ENCODE results near the gene FOXN1. TPM values are rescaled to one million over a fixed set of nuclear protein-coding genes. Genes with fewer than 3 reads are reported as not detected.
A peak's percentile ranks its signal among the peaks of the same experiment; 100 is the strongest.

The FOXN1 gene
- polyA plus RNA-seq, 2 of the 4 experiments (the other 2 are of a cell fraction) = not detected

- ChIA-PET CTCF (interaction anchor here (1.0 to 12.8 kb wide), 8 partner anchors 8 to 300 kb away, joined by 3 to 188 read pairs (median 12); no protein-coding TSS in a partner anchor), POLR2A (no interaction called here)
- ATAC-seq (no peak), FAIRE-seq (no peak), DNase-seq (ENCODE audit: low read depth in 1 of 2, low spot score in 1 of 2) (no peak)
- Histone ChIP-seq H3K9me3 (no peaks in the 10 kb centered on the region), H3K4me2 (no peak overlapping the region; the same call in 2 of the 3 replicates), H3K4me3 (no peak overlapping the region), H3K4me1 (peaks cover 11% of the 10 kb centered on the region), H3K27ac (no peak overlapping the region)
- no peak for TF ChIP-seq NPAS2 (CRISPR knock-in tag; IDR thresholded peaks at IDR 0.05; ENCODE audit: borderline replicate concordance)
- 91% methylated on average over 1 of the region's 1 CpG for WGBS (ENCODE audit: missing lambda C conversion rate)
Measured at GRCh38 chr17:28550858-28551257, 44.7 kb downstream of the FOXN1 start.

GRCh38 chr17:28551421-28552175 is 45.5 kb downstream of the FOXN1 start:
- H3K4me3 ChIP-seq = peak overlapping the region; percentile 97
- H3K4me2 ChIP-seq = peak overlapping the region; percentile 91
- no peaks in the 10 kb centered on the region for H3K9me3 ChIP-seq
- no peak for DNase-seq (ENCODE audit: low read depth in 1 of 2, low spot score in 1 of 2)
- CTCF ChIA-PET = interaction anchor here (1.0 to 12.8 kb wide), 7 partner anchors 9 to 300 kb away, joined by 3 to 188 read pairs (median 20); no protein-coding TSS in a partner anchor
- POLR2A ChIA-PET = no interaction called here
- H3K4me1 ChIP-seq = peaks cover 11% of the 10 kb centered on the region
- FAIRE-seq = no peak
- 41% methylated on average over 10 of the region's 10 CpGs for WGBS (ENCODE audit: missing lambda C conversion rate)
- H3K27ac ChIP-seq = peak overlapping the region; percentile 79 to 90
- TF ChIP-seq ZFP36 (IDR thresholded peaks at IDR 0.05; ENCODE audit: borderline replicate concordance, partially characterized antibody) = peak; percentile 28
- no peak for TF ChIP-seq JUN (IDR thresholded peaks at IDR 0.05)
- ATAC-seq = peak; percentile 2 to 4; a peak in 3 of 6 replicates

DNA sequence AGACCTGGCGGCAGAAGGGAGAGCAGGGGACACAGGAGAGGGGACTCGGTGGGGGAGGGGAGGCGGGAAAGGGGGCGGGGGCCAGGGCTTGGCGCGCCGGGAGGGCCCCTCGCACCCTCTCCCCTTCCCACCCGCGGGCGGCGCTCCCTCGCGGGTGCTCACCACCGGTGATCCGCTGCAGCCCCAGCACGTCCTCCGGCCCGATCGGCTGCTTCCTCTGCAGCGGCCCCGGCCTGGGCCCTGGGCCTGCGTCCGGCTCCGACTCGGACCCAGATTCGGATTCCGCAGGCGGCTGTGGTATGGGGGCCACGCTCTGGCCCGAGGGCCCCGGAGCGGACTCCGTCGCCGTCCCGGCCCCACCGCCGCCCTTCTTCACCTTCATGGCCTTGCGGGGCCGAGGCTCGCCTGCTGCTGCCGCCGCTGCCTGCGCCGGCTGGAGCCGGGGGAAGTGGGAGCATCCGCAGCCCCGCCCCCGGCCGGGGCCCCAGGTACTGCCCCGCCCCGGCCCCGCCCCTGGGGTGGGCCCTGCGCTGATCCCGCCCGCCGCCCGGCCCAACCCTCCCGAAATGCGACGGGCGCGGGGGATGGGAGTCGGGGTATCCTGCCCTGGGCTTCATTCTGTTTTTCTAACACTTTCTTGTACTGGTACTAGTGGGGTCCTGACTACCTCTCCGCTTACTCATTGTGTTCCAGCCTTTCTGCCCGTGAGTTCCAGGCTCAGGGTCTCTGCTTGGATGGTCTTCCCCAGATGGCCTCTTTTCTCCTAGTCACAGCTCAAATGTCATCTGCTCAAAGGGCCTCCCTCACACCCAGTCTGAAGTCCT is 46.2 kb downstream of the FOXN1 start, which contains the start of gene UNC119:
UNC119 (minus strand) TSS at position 449 of the 824 bp plus-strand sequence; CDS start at position 382, 67 bp downstream.
- Histone ChIP-seq H3K4me1 (peaks cover 11% of the 10 kb centered on the region), H3K4me2 (peak within 1 kb of the TSS; percentile 91), H3K9me3 (no peaks in the 10 kb centered on the region), H3K4me3 (peak within 1 kb of the TSS; percentile 97), H3K27ac (peak within 1 kb of the TSS; percentile 79 to 90)
- ATAC-seq (peak; percentile 75 to 91), FAIRE-seq (no peak), DNase-seq (ENCODE audit: low read depth in 1 of 2, low spot score in 1 of 2) (peak; percentile 59 to 89)
- CTCF ChIA-PET = interaction anchor here (1.2 to 12.8 kb wide), 3 partner anchors 11 to 56 kb away, joined by 3 to 188 read pairs (median 14); no protein-coding TSS in a partner anchor
- 6% methylated on average over 28 of the region's 67 CpGs for WGBS (ENCODE audit: missing lambda C conversion rate)
- POLR2A ChIA-PET = interaction anchor here (0.7 to 1.4 kb wide), 2 partner anchors 19 to 208 kb away, joined by 4 to 7 read pairs; partner anchors contain the start of gene PIGS
- TF ChIP-seq TFCP2L1 (CRISPR knock-in tag; IDR thresholded peaks at IDR 0.05) (no peak; the same call in 1 of the 2 replicates), CHD2 (IDR thresholded peaks at IDR 0.05; ENCODE audit: low read length, partially characterized antibody) (no peak), CEBPB (IDR thresholded peaks at IDR 0.05) (no peak), MAFK (IDR thresholded peaks at IDR 0.05; ENCODE audit: partially characterized antibody) (no peak), FOSL2 (IDR thresholded peaks at IDR 0.05) (no peak), FOSL2 (CRISPR knock-in tag; IDR thresholded peaks at IDR 0.05) (no peak), BHLHE40 (IDR thresholded peaks at IDR 0.05; ENCODE audit: low read depth, low read length) (no peak), NFE2L2 (conservative IDR thresholded peaks at IDR 0.05; ENCODE audit: low read length) (no peak), HMGXB4 (CRISPR knock-in tag; IDR thresholded peaks at IDR 0.05; ENCODE audit: borderline replicate concordance) (no peak), RCOR1 (IDR thresholded peaks at IDR 0.05; ENCODE audit: low read depth, low read length) (no peak), CBX2 (IDR thresholded peaks at IDR 0.05; ENCODE audit: borderline replicate concordance, low read depth) (no peak), MAX (IDR thresholded peaks at IDR 0.05) (0 out of 2 replicates have a peak, but pooled peaks have one; percentile 20), KDM1A (IDR thresholded peaks at IDR 0.05; ENCODE audit: low read depth) (no peak), PHF8 (IDR thresholded peaks at IDR 0.05; ENCODE audit: borderline replicate concordance, low read depth) (peak; percentile 92), USF2 (IDR thresholded peaks at IDR 0.05) (no peak), POLR2A (IDR thresholded peaks at IDR 0.05; ENCODE audit: low read length) (peak; percentile 88), TP53 (CRISPR knock-in tag; IDR thresholded peaks at IDR 0.05) (no peak), ZC3H11A (IDR thresholded peaks at IDR 0.05) (no peak), BCL3 (IDR thresholded peaks at IDR 0.05) (peak; percentile 65; the same call in 1 of the 3 replicates), MAZ (IDR thresholded peaks at IDR 0.05; ENCODE audit: borderline replicate concordance, low read depth, low read length) (no peak), KDM5A (IDR thresholded peaks at IDR 0.05) (no peak), ESRRA (IDR thresholded peaks at IDR 0.05; ENCODE audit: borderline replicate concordance, low read length) (no peak)
- TF ChIP-seq, protein P1, sequence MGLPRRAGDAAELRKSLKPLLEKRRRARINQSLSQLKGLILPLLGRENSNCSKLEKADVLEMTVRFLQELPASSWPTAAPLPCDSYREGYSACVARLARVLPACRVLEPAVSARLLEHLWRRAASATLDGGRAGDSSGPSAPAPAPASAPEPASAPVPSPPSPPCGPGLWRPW (IDR thresholded peaks at IDR 0.05) = no peak
- TF ChIP-seq, protein P2, sequence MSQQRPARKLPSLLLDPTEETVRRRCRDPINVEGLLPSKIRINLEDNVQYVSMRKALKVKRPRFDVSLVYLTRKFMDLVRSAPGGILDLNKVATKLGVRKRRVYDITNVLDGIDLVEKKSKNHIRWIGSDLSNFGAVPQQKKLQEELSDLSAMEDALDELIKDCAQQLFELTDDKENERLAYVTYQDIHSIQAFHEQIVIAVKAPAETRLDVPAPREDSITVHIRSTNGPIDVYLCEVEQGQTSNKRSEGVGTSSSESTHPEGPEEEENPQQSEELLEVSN (IDR thresholded peaks at IDR 0.05; ENCODE audit: borderline replicate concordance, low read depth) = 0 out of 2 replicates have a peak, but pooled peaks have one; percentile 49

Measured in A549 (cell line).